Measurements from ENCODE around the gene HPGD.
"Not testable (repeated sequence)": the region's sequence is repeated elsewhere in the genome, so short reads cannot be mapped to it uniquely, and the experiment has no call there.

HPGD gene

GRCh38 chr4:174526731-174527130 is 4.4 kb upstream of the HPGD start:
- no peak for DNase-seq (ENCODE audit: low read depth, low spot score)

DNA sequence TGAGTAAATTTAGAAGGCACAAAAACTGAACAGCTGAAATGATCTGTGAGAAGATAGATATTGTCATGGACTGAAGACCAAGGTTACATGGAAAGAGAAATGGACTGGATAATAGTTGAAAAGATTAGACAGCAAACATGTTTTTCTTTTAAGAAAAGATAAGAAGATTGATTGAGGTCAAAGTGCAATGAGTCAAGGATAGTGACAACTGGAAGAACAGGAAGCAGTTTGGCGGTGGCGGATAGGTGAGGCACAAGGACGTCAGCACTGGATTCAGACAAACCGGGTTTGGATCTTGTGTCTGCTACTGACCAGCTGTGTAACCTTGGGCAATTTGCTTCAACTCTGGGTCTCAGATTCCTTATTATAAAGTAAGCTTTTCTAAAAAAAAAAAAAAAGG is 2.0 kb upstream of the HPGD start:
- no peak for DNase-seq (ENCODE audit: low read depth, low spot score)

GRCh38 chr4:174523025-174523693 is 871 bp upstream of the HPGD start:
- DNase-seq (ENCODE audit: low read depth, low spot score), result no peak

GRCh38 chr4:174521800-174522182 is 497 bp downstream of the HPGD start:
- no peak for DNase-seq (ENCODE audit: low read depth, low spot score)

DNA sequence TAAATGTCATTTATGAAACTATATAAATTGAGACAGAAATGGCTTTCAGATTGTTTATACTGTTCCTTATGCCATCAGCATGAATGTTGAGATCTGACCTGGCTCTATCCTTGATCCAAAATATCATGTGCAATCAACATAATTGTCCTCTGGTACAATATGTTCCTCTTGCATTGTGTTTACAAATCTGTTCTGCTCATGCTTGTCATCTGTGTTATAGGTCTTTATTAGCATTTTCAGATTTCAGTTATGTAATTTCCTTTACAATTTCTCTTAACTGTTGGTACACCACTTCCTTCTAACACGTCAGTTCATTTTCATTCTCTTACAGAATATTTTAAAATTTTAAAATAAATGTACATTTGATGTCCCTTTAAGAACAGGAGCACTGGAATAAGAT is 1.6 kb downstream of the HPGD start:
- no peak for DNase-seq (ENCODE audit: low read depth, low spot score)

DNA sequence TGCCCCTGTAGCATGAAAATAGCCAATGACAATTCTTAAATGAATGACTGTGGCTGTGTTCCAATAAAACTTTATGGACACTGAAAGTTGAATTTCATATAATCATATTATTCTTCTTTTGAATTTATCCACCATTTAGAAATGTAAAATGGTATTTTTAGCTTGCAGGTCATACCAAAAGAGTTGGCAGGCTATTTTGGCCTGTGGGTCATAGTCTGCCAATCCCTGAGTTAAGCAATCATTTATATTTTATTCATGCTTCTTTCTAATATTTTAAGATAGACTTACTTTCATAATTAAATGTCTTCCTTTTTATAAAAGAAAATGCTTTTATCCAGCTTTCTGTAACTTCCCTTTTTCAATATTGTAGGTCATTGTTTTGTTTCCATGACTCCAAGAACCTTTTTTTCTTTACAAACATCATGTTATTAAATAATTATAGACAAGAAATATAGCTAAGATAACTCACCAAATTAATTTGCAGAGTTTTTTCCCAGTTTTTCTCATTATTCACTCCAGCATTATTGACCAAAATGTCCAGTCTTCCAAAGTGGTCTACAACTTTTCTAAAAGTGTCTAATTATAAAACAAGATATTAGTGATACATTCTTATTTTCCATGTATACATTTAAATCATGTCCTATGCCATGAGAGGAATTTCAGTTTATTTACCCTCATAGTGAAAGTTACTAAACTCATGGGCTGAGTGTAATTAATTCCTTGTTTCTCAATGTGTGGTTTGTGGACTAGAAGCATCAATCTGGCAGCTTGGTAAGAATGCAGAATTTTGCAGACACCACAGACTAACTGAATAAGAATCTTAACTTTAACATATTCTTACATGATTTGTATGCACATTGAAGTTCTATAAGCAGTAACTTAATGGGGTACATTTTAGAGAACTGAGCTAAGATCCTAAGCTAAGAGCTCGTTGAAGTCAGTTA is 4.5 kb downstream of the HPGD start:
- DNase-seq (ENCODE audit: low read depth, low spot score), result no peak

DNA sequence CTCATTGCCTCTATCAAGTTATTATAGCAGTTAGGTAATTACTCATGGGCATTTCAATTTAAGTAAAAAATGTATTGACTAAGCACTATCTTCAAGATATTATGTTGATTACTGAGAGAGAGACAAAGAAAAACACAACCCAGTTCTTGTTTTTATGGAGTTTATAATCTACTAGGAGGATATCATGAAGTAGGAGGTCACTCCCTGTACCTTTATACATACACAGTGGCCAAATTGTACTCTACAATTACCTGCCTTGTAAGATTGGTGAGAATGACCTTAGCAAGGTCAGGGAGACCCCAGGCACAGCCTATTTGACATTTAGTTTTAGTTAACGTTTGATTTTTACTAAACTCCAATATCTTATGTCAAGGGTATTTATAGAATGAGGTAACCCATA is 5.5 kb downstream of the HPGD start:
- DNase-seq (ENCODE audit: low read depth, low spot score), result no peak

DNA sequence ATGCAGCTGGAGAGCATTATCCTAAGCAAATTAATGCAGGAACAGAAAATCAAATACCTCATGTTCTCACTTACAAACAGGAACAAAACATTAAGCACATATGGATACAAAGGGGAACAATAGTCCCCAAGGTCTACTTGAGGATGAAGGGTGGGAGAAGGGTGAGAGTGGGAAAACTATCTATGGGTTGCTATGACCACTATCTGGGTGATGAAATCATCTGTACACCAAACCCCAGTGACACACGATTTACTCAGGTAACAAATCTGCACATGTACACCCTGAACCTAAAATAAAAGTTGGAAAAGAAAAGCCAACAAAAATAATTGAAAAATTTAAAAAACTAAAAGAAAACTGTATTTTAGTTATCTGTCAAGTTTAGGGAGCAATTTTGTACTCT is 5.9 kb downstream of the HPGD start:
- DNase-seq (ENCODE audit: low read depth, low spot score), result no peak

DNA sequence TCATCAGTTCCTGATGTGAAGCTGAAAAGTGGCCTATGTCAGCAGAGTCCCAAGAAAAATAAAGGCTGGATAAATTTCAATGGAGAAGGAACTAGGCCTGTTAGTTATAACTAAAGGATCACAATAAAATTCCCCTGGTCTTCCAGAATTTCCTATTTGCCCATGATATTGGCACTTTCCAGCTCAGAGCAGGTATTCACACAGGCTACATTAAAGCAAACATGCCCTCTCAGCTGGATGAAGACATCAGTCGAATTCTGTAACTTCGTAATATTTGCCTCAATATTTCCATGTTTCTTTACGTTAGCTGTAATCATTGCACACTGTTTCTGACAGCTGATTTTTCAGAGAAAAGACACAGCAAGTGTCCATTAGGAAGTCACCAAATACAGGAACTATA is 9.5 kb downstream of the HPGD start:
- no peak for DNase-seq (ENCODE audit: low read depth, low spot score)

DNA sequence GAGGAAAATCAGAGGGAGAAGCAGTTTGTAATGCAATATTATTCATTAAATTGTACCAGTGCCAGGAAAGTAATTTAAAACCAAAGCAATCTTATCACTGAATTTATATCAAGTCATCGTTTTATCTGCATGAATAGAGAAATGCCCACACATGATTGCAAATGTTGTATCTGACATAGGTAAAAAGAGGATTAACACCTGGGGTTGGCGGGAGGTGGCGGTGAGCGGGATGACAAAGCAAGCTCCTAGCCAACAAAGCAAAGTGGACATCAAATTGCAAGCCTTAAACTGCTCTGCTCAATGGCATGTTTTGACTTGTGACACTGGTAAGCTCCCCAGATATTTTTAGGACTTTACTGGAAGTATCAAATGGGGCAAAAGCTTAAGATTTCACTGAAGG is 16.4 kb downstream of the HPGD start:
- no peak for DNase-seq (ENCODE audit: low read depth, low spot score)

- DNase-seq (ENCODE audit: low read depth, low spot score), result no peak
Observed at GRCh38 chr4:174505007-174505406, 17.3 kb downstream of the HPGD start.

- no peak for DNase-seq (ENCODE audit: low read depth, low spot score)
Observed at GRCh38 chr4:174503079-174503715, 19.1 kb downstream of the HPGD start.

- DNase-seq (ENCODE audit: low read depth, low spot score), result no peak
Observed at GRCh38 chr4:174496631-174497432, 25.5 kb downstream of the HPGD start.

- no peak for DNase-seq (ENCODE audit: low read depth, low spot score)
Observed at GRCh38 chr4:174495626-174496025, 26.7 kb downstream of the HPGD start.

DNA sequence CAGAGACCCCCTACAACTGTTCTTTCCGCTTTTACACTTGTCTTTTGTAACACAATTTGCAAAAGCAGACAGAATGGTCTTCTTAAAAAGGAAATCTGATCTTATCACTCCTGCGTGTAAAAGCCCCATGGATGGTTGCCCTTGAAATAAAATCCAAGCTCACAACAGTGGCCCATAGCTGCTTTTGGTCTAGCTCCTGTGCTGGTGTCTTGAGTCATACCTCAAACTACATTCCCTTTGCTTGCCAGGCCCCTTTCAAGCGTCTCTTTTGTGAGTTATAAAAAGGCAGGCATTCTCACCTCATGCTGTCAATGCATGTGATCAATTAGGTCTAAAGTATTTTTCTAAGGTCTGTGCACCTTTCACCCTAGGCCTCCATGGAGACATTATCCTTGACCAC is 27.6 kb downstream of the HPGD start:
- no peak for DNase-seq (ENCODE audit: low read depth, low spot score)

GRCh38 chr4:174494146-174494545 is 28.1 kb downstream of the HPGD start:
- no peak for DNase-seq (ENCODE audit: low read depth, low spot score)

- no peak for DNase-seq (ENCODE audit: low read depth, low spot score)
Observed at GRCh38 chr4:174490451-174490961, 31.8 kb downstream of the HPGD start.

GRCh38 chr4:174488368-174488767 is 33.9 kb downstream of the HPGD start:
- not testable (repeated sequence) for DNase-seq (ENCODE audit: low read depth, low spot score)

- no peak for DNase-seq (ENCODE audit: low read depth, low spot score)
Observed at GRCh38 chr4:174485025-174485424, 37.3 kb downstream of the HPGD start.

DNA sequence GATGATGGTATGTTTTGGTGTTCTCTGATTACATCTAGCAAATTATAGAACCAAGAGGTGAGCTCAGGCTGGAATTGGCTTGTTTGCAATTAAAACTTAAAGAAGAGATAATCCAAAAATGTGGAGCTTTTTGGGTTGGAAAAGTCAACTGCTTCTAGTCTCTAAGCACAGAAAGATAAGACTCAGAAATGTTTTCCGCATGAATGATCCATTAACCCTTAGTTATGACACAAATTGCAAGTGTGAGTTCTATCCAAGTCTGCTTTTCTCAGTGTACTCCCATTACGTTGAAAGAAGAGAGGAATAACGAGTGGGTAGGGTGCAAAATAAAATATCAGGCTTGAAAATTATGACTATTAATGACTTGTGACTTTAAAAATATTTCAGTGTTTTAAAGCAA is 38.5 kb downstream of the HPGD start:
- DNase-seq (ENCODE audit: low read depth, low spot score), result no peak

DNA sequence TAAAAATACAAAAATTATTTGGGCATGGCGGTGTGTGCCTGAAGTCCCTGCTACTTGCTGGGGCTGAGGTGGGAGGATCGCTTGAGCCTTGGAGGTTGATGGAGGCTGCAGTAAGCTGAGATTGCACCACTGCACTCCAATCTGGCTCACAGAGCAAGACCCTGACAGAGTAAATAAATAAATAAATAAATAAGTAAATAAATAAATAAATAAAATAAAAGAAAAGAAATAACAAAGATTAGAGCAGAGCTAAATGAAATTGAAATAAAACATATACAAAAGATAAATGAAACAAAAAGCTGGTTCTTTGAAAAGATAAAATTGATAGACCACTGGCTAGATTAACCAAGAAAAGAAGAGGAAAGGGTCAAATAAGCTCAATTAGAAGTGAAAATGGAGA is 43.1 kb downstream of the HPGD start:
- no peak for DNase-seq (ENCODE audit: low read depth, low spot score)

DNA sequence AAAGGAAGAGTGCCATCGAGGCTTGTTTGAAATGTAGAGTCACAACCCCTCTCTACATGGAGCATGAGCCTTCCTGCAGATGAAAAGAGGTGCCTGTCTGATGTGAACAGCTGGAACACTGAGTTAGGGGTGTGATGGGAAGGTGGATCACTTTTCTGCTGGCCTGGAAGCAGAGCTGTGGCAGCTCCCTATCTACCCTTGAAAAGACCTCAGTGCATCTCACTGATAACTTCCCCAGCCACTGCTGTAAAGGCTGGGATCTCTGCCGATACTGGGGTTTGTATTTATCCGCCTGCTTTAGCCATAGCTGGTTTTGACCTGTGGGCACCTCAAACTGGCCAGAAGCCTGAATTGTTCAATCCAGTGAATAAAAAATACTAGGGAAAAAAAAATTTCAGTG is 46.8 kb downstream of the HPGD start:
- DNase-seq (ENCODE audit: low read depth, low spot score), result no peak

All from iPS DF 19.7 (cell line).